HG03575 (cell line): ENCODE results near the gene TRAF3.
A peak's percentile ranks its signal among the peaks of the same experiment; 100 is the strongest.

Source experiments
- ATAC-seq: cut with Tn5 transposase; IDR thresholded peaks from one replicate; pipeline ENCODE4 v1.9.1; 2021; ENCODE audit not compliant: unreplicated experiment, insufficient number of reproducible peaks, low FRiP score; ENCODE audit errors: extremely low read depth

Gene TRAF3

GRCh38 chr14:102774391-102775153 is 2.7 kb upstream of the TRAF3 start:
- ATAC-seq, result peak; percentile 27

- no peak for ATAC-seq
Observed at GRCh38 chr14:102775855-102776760, 1.1 kb upstream of the TRAF3 start.

GRCh38 chr14:102777711-102778337 is 575 bp downstream of the TRAF3 start:
- ATAC-seq, result no peak

GRCh38 chr14:102778338-102779083 is 1.3 kb downstream of the TRAF3 start:
- no peak for ATAC-seq

- ATAC-seq, result no peak
Observed at GRCh38 chr14:102779084-102779462, 1.8 kb downstream of the TRAF3 start.

- no peak for ATAC-seq
Observed at GRCh38 chr14:102779574-102780315, 2.5 kb downstream of the TRAF3 start.

GRCh38 chr14:102781063-102781462 is 3.8 kb downstream of the TRAF3 start:
- ATAC-seq, result no peak

- no peak for ATAC-seq
Observed at GRCh38 chr14:102782974-102783373, 5.7 kb downstream of the TRAF3 start.

GRCh38 chr14:102784892-102785594 is 7.8 kb downstream of the TRAF3 start:
- no peak for ATAC-seq

GRCh38 chr14:102785595-102785963 is 8.3 kb downstream of the TRAF3 start:
- ATAC-seq, result no peak

GRCh38 chr14:102786768-102787167 is 9.5 kb downstream of the TRAF3 start:
- ATAC-seq, result no peak

- ATAC-seq, result no peak
Observed at GRCh38 chr14:102789349-102789748, 12.1 kb downstream of the TRAF3 start.

GRCh38 chr14:102793531-102794328 is 16.5 kb downstream of the TRAF3 start:
- ATAC-seq, result no peak

GRCh38 chr14:102795060-102795925 is 18.0 kb downstream of the TRAF3 start:
- ATAC-seq, result no peak

GRCh38 chr14:102796661-102797190 is 19.5 kb downstream of the TRAF3 start:
- ATAC-seq, result no peak

GRCh38 chr14:102798926-102799325 is 21.7 kb downstream of the TRAF3 start:
- no peak for ATAC-seq
